GM12891 (cell line): ENCODE results near the gene ADAMTSL1.

Experiments used
- POLR2A ChIP-seq: IDR thresholded peaks from 2 replicates; pipeline ENCODE4 v1.6.1; 2011; ENCODE audit warnings: low read depth, low read length, control low read depth
- POLR2AphosphoS5 ChIP-seq: IDR thresholded peaks from 2 replicates; pipeline ENCODE4 v1.6.1; 2011; ENCODE audit warnings: low read depth, low read length, control low read depth
- SPI1 ChIP-seq: IDR thresholded peaks from 2 replicates; pipeline ENCODE4 v1.6.1; 2011; ENCODE audit warnings: low read depth, low read length, control low read depth
- TAF1 ChIP-seq: IDR thresholded peaks from 2 replicates; pipeline ENCODE4 v1.6.1; 2011; ENCODE audit warnings: low read depth, low read length, control low read depth

GRCh38 chr9:18492612-18493011, 18.7 kb downstream of the ADAMTSL1 start:
- TF ChIP-seq POLR2AphosphoS5 (no peak), POLR2A (no peak), SPI1 (no peak), TAF1 (no peak)
